ENCODE measurements around the gene OR1F1.
A peak's percentile ranks its signal among the peaks of the same experiment; 100 is the strongest.
"Not testable (repeated sequence)": the region's sequence is repeated elsewhere in the genome, so short reads cannot be mapped to it uniquely, and the experiment has no call there.

Gene OR1F1

DNA sequence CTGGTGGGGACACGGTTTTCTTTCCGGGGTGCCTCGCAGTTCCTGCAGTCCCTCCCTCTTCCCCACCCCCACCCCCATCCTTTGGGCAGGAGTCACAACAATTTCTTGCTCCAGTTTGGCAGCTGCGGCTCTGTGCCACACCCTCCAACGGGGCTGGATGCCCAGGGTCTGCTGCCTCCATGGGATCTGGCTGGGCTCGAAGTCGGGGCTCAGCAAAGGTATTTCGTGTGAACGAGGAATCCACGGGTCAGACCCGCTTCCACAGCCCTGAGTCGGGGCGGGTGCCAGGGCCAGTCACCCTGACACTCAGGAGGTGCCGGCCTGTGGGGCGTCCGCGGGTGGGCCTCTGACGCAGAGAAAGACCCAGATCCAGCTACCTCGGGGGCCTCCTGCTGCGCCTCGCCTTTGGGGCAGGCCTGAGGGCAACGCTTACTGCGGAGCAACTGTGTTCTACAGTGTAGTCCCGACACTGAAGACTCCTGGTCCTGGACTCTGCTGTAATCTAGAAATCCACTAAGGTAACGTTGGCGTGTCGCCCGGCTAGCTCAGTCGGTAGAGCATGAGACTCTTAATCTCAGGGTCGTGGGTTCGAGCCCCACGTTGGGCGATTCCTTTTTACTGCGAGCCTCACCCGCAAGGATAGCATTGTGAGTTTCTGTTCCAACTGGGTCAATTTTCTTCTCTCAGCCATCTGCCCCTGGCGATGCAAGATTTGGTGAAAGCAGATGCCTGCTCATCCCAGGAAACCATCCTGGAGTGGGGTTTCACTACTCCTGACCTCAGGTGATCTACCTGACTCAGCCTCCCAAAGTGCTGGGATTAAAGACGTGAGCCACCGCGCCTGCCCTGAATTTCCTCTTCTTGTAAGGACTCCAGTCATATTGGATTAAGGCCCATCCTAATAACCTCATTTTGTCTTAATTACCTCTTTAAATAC, 12.6 kb upstream of the OR1F1 start:
- peak; percentile 39 for DNase-seq

DNA sequence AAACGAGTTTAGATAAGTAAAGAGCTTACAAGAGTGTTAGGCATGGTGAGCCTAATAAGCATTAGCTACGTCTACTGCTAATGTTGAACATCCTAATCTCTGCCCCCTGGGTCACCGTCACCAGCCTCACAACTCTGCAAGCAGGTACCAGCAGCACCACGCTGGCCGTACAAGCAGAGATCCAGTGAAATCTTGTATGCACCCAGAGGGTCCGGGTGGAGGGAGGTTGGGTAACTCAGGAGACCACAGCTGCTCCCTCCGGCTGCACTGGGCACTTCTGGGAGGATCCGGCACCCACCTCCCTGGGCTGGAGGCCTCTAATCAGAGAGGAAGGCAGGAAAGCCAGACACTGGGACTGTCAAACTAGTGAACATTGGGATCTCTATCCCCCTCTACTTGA, 8.4 kb upstream of the OR1F1 start:
- DNase-seq, result no peak

DNA sequence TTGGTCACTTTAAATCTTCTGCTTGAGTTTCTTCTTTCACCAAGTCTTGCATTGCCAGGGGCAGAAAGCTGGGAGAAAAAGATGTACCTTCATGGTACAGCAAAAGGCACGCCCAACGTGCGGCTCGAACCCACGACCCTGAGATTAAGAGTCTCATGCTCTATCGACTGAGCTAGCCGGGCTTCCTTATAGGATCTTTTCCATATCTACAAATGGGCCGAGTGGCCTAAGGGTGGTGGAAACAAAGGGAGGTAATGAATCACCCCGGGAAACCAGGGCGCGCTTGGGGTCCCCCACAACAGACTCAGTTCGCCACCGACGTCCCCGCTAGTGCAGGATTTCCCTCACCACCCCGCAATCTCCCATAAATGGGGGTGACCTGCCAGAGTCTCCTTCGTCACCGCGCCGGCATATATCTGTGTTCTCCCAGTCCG, 7.5 kb upstream of the OR1F1 start:
- DNase-seq, result no peak

DNA sequence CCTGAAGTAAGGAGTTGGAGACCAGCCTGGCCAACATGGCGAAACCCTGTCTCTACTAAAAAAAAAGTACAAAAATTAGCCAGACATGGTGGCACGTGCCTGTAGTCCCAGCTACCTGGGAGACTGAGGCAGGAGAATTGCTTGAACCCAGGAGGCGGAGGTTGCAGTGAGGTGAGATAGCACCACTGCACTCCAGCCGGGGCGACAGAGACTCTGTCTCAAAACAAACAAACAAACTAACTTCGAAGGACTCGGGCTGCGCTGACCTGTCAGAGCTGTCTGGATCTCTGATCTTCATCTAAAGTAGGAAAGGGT, 5.8 kb upstream of the OR1F1 start:
- DNase-seq, result not testable (repeated sequence)

DNA sequence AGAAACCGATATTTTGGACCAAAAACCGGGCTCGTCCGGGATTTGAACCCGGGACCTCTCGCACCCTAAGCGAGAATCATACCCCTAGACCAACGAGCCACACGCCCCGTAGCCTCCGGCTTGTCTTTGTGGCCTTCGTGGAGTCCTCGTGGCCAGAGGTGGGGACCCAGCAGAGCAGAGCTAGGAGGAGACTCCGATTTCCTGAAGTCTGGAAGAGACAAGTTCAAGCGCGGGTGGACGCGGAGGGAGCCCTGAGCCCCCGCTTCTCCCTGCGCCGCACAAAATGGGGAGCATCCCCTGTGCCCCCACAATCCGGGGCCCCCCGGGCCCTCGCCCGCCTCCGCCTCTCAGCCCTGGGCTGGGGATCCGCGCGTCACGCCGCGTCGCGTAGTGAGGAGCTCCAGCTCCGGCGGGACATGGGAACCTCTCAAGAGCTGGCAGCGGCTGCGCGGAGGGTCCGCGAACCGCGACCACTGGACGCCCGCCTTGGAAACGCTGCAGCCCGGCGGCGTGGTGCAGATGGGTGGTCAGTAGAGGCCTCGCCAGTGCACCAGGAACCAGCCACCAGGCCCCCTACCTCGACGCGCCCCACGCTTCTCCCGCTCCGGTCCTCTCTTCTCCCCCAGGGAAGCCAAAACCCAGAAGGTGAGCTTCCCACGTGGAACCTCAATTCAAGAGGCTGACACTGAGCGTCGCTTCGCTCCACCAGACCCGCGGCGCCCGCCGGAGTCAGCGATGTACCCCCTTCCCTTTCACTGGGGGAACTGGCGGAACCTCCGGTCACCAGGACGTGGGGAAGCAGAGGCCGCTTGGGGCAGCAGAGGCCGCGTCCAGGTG, 5.2 kb upstream of the OR1F1 start:
- DNase-seq, result peak; percentile 58

DNA sequence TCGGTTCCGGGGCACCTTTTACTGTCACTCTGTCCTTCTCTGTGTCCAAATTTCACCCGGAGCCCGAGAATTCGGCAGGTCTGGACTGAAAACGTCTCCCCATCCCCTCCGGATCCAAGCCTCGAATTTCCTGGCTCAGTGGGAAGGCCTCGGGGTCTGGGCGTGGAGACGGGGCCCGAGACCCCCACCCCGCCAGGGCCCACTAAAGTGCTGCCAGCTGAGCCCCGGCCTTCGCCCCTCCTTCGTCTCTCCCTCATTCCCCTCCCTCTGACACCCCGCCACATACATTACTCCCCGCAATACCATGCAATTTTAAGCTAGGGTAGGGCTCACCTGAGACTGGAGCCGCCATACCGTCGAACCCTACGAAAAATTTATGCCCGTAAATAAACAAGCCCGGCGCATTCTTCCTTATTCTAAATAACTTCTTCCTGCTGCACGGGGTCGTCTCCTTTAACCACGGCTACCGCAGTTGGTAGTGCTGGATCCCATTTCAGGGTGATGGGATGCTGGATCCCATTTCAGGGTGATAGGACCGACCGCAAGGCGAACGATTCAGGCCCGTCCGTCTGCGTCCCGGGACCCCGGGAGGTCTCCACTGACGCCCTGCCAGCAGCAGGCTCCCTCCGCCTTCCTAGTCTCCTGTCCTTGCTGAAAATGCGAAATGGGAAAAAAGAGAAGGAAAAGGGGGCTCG, 4.4 kb upstream of the OR1F1 start:
- no peak for DNase-seq

DNA sequence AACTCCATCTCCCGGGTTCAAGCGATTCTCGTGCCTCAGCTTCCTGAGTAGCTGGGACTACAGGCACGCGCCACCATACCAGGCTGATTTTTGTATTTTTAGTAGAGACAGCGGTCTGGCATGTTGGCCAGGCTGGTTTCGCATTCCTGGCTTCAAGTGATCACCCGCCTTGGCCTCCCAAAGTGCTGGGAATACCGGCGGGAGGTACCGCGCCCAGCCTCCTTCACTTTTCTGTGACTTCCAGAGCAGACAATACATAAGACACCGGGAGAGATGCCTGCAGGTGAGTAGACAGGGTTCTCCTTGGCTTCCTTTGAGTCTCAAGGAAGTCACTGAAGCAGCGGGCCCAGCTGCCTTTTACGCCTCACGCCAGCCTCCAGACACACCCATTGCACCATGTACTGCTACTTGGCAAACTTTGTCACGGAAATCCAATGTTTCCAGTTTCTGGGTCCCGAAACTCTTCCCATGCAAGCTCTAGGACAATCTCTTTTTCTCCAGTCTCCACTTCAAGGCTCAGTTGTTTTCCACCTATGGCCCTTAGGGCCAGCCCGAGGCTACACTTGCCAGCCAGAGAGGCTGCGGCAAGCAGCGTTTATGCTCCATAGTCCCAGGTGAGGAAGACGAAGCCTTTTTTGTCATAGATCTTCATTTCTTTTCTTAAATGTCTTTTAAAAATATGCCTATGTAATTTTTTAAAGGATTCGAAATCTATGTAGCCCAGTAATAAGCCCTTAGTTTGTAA, 886 bp upstream of the OR1F1 start:
- DNase-seq, result no peak

DNA sequence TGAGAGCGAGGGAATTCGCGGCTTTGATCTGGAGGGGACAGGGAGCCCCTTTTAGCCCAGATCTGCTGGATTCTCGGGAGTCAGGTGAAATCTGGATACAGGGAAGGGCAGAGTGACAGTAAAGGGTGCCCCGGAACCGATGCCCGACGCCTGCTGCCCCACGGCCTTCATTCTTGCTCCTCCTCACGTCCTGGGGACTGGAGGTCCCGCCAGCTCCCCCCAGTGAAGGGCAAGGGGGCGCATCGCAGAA, 596 bp downstream of the OR1F1 start:
- no peak for DNase-seq

DNA sequence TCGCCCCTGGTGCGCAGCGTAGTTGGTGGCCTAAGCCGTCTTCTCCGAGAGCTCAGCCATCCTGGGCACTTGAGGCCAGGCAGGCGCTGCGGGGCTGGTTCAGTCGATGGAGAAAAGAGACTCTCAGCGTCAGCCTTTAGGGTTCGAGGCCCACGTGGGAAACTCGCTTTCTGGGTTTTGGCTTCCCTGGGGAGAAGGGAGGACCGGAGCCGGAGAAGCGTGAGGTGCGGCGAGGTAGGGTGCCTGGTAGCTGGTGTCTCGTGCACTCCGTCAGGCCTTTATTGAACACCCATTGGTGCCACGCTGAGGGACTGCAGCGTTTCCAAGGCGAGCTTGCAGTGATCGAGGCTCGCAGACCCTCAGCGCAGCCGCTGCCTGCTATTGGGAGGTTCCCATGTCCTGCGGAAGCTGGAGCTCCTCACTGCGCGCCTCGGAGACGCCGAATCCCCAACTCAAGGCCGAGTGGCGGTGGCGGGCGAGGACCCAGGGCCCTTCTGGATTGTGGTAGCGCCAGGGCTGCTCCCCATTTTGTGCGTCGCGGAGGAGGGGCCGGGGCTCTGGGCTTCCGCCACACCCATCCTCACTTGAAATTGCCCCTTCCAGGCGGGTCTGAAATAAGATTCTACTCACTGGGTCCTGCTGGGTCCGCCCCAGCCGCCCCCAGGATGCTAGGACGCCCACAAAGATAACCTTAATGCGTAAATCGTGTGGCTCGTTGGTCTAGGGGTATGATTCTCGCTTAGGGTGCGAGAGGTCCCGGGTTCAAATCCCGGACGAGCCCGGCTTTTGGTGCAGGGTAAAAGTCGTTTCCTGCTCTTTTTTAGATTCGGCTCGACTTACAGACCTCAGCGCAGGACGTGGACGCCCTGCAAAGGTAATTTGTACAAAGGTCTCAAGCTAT, 1.2 kb downstream of the OR1F1 start:
- DNase-seq, result peak; percentile 57

DNA sequence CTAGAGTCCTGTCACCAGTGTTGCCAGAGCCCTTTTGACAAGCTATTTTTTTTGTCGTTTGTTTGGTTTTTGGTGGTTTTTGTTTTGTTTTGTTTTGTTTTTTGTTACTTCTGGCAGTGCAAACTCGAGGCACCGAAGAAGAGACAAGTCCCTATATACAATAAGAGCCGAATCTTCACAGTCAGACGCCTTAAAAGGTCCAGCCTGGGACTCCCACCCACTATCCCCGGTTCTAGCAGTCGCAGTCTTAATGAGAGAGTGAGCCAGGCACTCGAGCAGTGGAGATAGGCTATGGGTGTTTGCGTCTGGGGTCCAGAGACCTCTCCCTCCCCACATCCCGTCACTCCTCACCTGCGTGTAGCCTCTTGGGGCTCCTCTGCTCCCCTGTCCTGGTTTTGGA, 1.9 kb downstream of the OR1F1 start:
- DNase-seq, result no peak

DNA sequence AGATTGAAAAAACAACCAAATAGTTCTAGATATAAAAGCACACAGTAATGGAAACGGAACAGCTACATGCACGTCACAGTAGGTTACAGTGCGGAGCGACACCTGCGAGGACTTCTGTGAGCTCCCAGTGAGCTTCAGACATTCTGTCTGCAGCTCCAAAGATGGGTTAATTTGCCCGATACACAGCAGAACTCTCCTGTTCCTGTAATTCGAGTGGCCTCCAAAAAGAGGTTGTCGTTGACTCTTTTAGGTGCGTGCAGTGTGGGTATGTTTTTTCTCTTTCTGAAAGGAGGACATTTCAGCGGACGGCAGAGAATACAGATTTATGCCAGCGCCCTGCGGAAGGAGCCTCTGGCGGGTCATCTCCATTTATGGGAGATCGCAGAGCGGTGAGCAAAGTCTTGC, 2.9 kb downstream of the OR1F1 start:
- DNase-seq, result no peak

DNA sequence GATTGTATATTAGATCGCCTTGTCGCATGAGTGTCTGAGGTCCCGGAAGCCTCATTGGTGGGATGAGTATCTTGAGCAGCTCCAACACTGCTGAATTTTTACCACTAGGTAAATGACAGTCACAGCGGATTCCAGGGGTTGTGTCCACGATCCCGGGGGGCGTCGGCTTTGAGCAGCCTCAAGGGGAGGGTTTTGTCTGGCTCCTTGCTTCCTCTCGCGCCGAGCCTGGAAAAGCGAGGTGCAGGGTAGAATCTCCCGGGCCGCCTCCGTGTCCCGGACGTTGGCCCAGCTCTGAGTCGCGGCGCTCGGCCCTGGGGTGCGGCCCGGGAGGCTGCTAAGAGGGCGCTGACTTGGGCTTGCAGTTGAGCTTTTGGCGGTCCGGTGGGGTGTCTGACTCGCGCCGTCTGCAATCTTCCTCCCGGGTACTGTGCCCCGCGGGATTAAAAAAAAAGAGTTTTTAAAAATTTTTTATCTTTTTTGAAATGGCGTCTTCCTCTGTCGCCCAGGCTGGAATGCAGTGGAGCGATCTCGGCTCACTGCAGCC, 4.5 kb downstream of the OR1F1 start:
- DNase-seq, result no peak

DNA sequence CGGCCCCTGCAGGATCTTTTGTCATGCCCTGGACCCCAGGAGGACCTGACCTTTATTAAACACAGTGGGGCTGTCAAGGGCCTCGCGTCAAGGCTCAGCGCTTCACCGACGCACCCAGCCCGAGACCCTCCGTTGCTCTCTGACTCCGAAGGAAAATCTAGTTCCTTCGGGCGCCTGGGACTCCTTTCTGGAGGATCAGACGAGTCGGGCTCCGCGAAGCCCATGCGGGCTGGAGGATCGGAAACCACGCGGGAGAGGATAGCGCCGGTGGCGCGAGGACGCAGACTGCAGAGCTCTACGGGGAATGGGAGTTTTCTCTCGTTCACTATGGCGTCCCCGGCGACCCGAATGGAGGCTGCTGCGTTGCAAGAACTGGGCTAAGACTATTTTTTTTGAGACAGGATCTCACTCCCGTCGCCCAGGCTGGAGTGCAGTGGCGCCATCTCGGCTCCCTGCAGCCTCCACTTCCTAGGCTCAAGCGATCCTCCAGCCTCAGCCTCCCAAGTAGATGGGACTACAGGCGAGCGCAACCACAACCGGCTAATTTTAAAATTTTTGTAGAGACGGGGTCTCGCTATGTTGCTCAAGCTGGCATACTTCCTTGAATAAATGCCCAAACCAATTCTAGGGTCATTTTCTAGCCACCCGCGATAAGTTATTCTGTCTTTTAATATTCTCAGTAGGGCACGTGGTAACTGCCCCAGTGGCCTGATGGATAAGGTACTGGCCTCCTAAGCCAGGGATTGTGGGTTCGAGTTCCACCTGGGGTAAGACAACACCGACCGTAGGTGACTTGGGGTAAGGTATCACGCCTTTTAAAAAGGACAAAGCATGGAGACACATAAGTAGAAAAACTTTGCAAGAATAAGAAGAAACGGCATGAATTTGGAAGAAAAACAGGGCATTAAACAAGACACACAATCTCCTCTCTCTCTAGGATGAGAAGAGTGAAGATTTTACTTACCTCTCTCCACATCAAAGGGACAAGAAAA, 5.5 kb downstream of the OR1F1 start:
- no peak for DNase-seq

DNA sequence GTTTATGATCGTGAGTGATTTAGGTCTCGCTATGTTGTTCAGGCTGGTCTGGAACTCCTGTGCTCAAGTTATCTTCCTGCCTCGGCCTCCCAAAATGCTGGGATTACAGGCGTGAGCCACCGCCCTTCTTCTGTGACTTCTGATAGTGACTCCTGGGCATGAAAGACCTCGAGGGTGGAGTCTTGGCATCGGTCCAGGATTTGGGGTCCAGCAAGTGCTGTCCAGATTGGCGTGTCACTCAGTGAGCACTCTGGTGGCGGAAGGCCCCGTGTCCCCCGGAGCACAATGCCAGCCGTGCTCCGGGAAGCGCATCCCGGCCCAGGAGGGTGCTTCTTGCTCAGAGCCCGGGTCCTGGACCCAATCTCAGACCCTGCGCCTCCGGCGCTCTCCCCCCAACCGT, 6.8 kb downstream of the OR1F1 start:
- no peak for DNase-seq

DNA sequence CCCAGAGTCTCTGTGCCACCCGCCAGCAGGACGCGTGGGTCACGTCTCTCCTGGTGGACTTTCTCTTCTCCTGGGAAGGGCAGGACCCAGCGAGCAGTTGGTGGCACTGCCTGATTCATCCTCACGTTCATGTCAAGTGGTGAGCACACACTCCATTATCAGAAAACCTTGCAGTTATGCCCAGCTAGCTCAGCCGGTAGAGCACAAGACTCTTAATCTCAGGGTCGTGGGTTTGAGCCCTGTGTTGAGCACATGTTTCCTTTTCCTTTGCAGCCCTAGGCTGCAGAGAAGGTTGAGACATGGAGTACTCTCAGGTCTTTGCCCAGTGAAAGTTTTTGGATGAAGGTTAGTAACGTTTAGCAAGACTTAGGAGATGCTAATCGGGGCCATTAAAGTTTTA, 8.0 kb downstream of the OR1F1 start:
- DNase-seq, result no peak

DNA sequence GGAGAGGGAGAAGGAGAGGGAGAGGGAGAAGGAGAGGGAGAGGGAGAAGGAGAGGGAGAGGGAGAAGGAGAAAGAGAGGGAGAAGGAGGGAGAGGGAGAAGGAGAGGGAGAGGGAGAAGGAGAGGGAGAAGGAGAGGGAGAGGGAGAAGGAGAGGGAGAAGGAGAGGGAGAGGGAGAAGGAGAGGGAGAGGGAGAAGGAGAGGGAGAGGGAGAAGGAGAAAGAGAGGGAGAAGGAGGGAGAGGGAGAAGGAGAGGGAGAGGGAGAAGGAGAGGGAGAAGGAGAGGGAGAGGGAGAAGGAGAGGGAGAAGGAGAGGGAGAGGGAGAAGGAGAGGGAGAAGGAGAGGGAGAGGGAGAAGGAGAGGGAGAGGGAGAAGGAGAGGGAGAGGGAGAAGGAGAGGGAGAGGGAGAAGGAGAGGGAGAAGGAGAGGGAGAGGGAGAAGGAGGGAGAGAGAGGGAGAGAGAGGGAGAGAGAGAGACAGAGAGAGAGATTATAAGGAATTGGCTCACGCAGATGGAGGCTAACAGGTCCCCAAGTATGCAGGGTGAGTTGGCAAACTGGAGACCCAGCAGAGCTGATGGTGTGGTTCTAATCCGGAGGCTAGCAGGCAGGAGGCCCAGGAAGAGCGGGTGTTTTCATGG, 9.8 kb downstream of the OR1F1 start:
- not testable (repeated sequence) for DNase-seq

DNA sequence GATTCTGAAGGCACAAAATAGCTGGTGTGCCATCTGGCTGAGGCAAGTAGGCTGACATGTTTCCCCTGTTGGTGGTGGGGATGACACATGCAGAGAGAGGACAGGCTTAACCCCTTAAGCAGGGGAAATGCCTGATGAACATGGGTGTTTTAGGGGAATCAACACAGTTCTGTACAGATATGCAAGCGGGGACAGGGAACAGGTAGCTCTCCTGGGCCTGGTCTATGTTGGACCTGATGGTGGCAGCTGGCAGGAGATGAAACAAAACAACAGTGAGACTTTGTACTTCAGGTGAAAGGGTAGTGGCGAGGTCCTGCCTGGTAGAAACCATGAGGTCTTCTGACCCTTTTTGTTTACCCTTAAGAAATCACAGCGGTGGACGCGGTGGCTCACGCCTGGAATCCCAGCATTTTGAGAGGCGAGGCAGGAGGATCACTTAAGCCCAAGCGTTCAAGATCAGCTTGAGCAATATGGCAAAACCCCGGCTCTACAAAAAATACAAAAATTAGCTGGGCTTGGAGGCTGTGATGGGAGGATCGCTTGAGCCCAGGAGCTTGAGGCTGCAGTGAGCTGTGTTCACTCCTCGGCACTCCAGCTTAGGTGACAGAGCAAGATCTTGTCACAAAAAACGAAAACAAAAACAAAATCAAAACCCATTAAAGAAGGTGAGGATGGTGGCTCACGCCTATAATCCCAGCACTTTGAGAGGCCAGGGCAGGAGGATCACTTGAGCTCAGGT, 10.5 kb downstream of the OR1F1 start:
- no peak for DNase-seq

DNA sequence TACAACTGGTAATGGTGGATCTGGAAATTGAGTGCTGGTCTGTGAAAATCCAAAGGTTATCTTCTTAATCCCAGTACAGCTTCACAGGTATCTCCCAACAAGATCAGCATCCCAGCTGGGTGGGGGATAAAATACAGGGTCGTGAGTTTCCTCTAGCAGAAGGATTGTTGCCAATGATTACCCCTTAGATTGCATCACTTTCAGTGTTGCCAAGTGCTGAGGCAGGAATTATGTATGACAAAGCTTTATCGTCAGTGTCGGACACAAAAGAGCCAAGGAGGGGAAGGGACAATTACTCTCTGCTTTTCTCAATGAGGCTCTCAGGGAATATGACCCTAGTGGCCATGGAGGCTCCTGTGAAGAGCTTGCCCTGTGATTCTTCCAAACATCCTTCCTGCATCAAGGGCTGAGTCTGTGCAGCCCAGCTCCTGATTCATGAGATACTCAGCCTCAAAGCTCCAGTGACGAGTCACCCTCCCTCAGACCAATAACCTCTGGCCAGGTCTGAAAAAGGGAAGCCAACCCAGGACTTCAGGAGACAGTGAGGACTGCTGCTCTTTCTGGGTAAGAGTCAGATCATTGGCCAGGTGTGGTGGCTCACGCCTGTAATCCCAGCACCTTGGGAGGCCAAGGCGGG, 15.0 kb downstream of the OR1F1 start:
- no peak for DNase-seq

DNA sequence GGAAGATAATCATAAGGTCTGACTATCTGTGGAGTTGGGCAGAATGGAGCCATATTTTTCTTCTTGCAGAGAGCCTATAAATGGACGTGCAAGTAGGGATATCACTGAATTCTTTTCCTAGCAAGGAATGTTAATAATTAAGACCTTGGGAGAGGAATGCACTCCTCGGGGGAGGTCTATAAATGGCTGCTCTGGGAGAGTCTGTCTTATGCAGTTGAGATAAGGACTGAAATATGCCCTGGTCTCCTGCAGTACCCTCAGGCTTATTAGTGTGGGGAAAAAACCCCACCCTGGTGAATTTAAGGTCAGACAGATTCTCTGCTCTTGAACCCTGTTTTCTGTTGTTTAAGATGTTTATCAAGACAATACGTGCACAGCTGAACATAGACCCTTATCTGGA, 17.9 kb downstream of the OR1F1 start:
- DNase-seq, result not testable (repeated sequence)

Measured in stimulated activated CD4-positive, alpha-beta T cell treated with anti-CD3 and anti-CD28 coated beads, Interleukin-12 subunit alpha, Interleukin-12 subunit beta, amount 100 ng/mL, for 4 hours (primary cell).